Inflammatory macrophage treated with lipopolysaccharide for 4 hours (primary cell): ENCODE results near the gene ADARB2.

Experiments
- DNase-seq: peaks from one replicate; pipeline ENCODE4 v3.0.0-alpha.2; 2020

ADARB2 gene

DNA sequence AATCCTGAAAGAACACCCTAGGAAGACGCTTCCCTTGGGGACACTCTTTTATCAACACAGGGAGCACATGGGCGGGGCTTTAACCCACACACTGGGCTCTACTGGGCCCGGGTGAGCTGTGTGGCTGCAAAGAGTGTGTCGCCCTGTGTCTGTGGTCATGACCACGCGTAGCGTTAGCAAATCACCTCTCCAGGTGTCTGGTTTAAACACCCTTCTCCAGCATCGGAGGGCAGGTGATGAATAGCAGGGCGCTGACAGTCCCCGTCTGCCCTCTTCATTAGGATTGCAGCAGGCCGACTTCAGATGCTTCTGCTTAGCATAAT is 127.7 kb downstream of the ADARB2 start:
- DNase-seq = no peak

GRCh38 chr10:1608851-1609647 is 128.3 kb downstream of the ADARB2 start:
- no peak for DNase-seq

DNA sequence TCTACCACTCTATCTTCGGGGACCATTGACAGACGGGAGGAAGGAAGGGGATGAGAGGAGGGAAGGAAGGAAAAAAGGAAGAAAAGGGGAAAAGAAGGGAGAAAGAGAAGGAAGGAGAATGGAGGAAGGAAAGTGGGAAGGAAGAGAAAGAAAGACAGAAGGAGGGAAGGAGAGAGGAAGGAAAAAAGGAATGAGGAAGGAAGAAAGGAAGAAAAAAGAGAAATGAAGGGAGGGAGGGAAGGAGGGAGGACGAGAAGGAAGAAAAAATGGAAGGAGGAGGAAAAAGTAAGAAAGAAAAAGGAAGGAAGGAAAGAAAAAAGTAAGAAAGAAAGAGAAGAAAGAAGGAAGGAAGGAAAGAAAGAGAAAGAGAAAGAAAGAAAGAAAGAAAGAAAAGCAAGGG is 128.9 kb downstream of the ADARB2 start:
- DNase-seq = no peak

DNA sequence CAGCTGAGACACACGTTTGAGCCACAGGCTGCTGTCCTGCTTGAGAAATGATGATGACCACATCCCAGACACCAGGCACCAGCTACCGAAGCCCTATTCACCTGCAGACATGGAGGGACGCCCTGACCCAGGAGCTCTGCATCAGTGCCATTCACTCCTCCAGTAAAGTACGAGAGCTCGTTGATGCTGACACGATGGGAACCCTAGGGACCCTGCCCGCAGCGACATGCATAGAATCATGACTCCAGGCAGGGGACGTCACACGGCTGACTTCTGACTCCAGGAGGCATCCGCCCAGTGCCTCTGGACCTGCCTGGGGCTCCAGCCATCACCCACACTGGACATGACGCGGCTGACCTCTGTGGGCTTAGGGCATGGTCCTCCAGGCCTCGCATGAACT is 129.9 kb downstream of the ADARB2 start:
- DNase-seq = no peak

DNA sequence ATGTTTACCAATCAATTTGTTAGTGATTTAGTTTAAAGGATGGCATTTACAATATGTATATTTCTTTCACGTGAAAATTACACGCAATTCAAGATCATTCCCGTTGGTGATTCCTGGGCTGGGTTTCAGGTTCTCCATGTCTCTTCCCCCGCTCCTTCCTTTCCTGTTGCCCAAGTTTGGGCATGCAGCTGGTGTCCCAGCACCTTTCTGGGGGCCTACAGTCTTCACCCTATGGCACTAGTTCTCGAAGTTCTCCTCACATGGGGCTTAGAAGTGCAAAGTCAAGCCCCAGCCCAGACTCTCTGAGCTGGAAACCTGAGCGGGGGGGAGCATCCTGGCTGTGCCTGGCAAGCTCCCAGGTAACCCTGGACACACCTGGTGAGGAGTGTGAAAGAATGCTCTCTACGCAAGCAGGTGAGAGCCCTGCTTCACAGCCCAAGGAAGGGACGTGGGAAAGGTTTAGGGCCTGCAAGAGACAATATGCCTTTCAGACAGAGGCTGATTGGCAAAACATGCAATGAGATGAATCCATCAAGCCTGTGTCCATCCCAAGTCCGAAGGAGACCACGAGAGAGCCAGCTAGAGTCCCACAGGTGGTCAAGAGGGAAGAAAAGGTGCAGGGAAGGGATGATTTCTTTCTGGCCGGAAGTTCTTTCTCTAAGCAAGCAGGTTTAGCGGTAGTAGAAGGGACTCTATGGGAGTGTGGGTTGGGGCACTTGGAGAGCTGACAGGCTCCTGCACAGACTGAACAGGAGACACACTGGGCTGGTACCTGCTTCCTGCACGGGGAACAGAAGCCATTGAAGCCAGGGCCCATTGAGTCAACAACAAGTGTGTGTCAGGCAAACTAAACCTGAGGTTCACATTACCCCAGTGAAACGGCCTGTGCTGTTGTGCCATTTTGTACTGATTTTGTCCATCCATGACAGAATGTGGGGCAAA is 131.1 kb downstream of the ADARB2 start:
- no peak for DNase-seq

DNA sequence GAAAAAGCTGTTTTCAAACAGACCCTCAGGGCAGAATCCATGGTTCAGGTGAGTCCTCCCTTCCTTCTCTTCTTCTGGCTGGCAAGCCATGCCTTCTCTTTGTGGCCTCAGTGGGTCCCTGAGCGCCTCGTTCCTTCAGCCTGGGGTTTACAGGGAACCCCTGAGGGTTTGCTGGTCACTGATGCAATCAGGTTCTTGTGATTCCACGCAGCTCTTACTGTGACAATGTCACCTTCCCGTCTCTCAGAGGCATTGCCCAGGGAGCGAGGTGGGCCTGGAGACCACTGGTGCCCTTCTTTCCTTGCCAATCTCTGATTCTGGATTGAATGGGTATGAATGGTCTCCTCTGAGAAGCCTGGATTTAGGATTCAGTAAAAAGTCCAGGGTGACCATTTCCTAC is 132.2 kb downstream of the ADARB2 start:
- DNase-seq = no peak

DNA sequence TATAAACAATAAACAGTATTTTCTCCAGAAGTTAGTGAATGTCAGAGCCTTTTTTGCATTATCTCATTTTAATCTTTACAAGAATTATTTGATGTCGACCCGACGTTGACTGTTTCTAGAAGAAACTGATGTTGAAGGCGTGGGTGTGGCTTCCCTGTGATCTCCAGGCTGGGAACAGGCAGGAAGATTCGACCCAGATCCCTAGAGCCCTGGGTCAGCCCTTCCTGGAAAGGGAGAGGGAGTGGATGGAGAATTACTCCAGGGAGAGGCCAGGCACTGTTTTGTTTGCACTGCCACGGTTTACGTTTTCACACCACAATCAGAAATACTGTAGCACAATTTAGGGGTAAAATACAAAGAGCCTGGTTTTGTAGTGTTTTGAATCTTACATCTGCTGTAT is 133.1 kb downstream of the ADARB2 start:
- no peak for DNase-seq

DNA sequence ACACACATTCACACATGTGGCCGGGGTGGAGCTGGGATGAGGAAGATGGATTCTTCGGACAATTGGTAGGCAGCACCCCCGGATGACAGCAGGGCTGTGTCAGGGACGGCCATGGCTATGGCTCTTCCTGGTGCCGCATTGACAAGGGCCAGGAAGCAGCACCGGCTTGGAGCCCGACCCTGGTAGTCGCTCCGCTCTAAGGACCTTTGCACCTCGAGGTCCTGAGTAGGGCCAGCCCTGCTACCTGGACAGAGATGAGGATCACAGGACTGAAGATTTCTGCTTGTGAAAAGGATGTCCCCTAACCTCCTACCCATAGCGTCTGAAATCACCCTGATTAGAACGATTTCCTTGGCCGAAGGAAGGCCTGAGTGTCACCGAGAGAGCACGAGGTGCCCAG is 134.1 kb downstream of the ADARB2 start:
- no peak for DNase-seq

GRCh38 chr10:1602037-1602484 is 135.3 kb downstream of the ADARB2 start:
- DNase-seq = no peak

DNA sequence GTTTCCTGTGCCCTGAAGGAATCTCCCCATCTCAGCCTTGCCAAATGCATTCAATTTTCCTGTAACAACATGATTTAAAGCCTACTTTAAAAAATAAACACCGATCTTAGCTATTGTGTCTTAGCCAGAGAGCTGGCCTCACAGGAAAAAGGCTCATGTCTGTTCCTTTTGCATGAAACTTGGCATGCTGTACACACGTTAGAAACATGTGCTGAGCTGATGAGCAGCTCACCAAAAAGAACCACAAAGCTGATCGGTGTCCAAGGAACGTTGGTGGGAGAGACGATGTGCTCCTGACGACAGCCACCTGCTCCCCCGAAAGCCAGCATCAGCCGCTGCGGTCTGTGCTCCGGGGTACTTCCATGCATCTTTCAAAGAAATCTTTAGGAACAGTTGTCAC is 135.9 kb downstream of the ADARB2 start:
- no peak for DNase-seq

GRCh38 chr10:1600861-1601260 is 136.5 kb downstream of the ADARB2 start:
- DNase-seq = no peak

DNA sequence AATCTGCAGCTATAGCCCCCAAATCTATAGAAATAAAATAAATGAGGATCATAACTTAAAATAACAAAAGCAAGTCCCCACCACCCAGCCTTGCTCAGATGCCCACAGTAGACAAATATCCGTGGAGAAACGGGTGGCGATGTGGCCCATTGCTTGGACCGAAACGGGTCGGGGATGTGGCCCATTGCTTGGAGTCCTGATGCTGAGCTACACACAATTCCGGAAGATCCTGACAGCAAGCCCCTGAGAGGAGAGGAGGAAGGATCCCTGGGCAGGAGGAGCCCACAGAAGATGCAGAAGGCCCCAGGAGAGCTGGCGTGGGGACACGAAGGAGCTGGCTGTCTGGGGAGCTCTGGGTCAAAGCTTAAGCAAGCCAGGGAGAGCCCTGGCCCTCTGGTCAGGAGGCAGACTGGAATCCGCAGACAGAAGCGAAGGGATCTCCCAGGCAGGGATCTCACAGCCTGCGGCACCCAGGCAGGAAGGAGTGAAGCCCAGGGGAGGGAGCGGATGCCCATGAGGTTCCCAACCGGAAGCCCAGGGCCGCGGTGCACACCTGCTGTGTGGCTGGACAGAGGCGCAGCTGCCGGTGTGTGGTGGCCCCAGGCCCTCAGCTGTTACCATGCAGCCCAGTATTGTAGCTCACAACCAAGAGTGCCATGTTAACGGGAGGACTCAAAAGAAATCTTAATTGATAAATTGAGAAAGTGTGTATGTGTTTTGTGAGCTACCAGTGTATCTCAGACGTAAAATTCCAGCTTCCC is 138.8 kb downstream of the ADARB2 start:
- no peak for DNase-seq

- no peak for DNase-seq
Measured at GRCh38 chr10:1597370-1598146, 139.8 kb downstream of the ADARB2 start.

GRCh38 chr10:1596482-1597099 is 140.7 kb downstream of the ADARB2 start:
- DNase-seq = no peak

DNA sequence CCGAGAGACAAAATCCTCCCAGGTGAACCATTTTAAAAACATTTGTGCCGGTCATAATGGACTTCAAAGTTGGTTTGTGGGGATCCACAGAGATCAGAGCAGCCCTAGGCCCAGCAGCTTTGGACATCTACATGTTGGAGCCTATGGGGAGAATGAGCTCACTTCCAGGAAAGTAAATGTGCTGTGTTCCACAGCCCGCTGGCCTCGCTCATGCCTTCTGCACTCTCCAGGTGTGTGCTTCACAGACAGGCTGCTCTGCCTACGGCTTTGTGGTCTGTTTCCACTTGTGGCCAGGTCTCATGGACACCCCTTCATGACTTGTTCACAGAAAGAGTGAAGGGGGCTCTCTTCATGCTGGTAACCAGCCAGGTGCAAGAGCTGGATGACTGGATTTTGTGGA is 141.6 kb downstream of the ADARB2 start:
- no peak for DNase-seq

GRCh38 chr10:1595242-1595600 is 142.1 kb downstream of the ADARB2 start:
- no peak for DNase-seq

DNA sequence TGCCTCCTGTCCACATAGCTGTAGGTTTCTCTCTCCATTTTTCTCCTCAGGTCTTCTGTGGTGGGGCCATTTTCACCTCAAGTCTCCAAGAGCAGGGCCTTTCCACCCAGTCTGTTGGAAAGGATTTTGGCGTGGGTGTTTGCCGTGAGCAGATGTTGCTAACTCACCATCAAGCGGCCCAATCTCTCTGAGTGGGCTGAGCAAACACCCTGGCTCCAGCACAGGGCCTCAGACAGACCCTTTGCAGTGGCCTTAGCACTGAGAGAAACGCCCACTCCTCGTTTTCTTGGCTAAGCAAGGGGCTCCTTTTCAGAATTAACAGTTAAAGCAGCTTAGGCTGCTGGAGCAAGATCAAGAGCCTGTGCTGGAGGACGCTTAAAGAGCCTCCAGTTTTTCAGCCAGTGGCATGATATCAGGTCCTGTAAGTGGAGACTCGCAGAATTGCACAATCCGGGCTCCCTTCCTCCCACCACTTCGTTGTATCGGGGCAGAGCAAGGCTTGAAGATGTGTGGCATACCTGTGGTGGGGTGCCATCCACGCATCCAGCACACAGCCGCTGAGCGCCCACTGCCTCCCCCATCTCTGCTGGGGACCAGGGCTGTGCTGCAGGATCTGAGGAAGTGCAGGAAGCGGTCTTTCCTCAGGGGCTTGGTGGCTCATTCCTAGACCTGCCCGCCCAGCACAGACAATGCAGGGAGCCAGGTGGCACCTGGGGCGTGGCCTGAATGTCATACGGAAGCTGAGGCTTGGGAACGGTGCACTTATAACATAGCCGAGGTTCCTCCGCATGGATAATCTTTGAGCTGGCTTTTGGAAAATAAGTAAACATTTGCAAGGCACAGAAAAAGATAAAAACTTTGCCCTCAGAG is 142.7 kb downstream of the ADARB2 start:
- DNase-seq = no peak

- no peak for DNase-seq
Measured at GRCh38 chr10:1591742-1592141, 145.6 kb downstream of the ADARB2 start.

GRCh38 chr10:1591045-1591444 is 146.3 kb downstream of the ADARB2 start:
- no peak for DNase-seq

GRCh38 chr10:1589257-1589656 is 148.1 kb downstream of the ADARB2 start:
- DNase-seq = no peak

- DNase-seq = no peak
Measured at GRCh38 chr10:1582739-1583138, 154.6 kb downstream of the ADARB2 start.
